Activated naive CD8-positive, alpha-beta T cell treated with anti-CD3 and anti-CD28 coated beads for 36 hours (primary cell): ENCODE results near the gene MAPK8IP1. TPM values are rescaled to one million over a fixed set of nuclear protein-coding genes. Genes with fewer than 3 reads are reported as not detected.

Experiments
- DNase-seq: peaks from one replicate; pipeline ENCODE4 v3.0.0; 2021
- H3K27ac Mint-ChIP-seq: one replicate; pipeline ENCODE4 v1.8.0; 2022; ENCODE audit warnings: mild to moderate bottlenecking, moderate library complexity, mixed read lengths
- H3K27me3 Mint-ChIP-seq: one replicate; pipeline ENCODE4 v1.8.0; 2022; ENCODE audit warnings: mild to moderate bottlenecking, mixed read lengths
- H3K36me3 Mint-ChIP-seq: one replicate; pipeline ENCODE4 v1.8.0; 2021; ENCODE audit warnings: mild to moderate bottlenecking, mixed read lengths
- H3K4me1 Mint-ChIP-seq: one replicate; pipeline ENCODE4 v1.8.0; 2021; ENCODE audit warnings: mixed read lengths
- H3K4me3 Mint-ChIP-seq: one replicate; pipeline ENCODE4 v1.8.0; 2022; ENCODE audit warnings: mild to moderate bottlenecking, moderate library complexity, mixed read lengths
- H3K9me3 Mint-ChIP-seq: one replicate; pipeline ENCODE4 v1.8.0; 2022; ENCODE audit warnings: mixed read lengths
- total RNA-seq, 2 experiments: library from RNA; stranded (reverse); gene quantifications; one replicate each; pipeline ENCODE4 v1.2.3, GENCODE V29; 2021

Gene MAPK8IP1
- total RNA-seq, 2 experiments from 2014 or later, result 0.54 to 0.56 TPM

DNA sequence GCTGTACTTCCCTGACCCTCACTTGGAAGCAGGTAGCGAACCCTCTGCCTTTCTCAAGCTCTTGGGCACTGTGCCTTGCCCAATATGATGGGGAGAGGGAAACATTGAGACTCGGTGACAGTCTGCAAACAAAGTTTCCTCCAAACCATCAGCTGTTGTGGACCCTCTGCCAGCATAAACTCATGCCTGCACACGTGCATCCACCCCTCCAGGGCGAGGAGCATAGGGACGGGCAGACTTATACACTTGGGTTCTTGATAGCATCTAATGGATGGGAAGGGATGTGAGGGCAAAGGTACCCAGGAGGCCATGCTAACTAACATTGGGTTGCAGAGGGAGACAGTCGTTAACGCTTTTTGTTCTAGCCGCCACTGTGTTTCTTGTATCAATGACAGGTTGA lies 8.2 kb upstream of the MAPK8IP1 start:
- H3K9me3 Mint-ChIP-seq, result no peaks in the 10 kb centered on the region
- no peak for DNase-seq
- no peak overlapping the region for H3K4me3 Mint-ChIP-seq

DNA sequence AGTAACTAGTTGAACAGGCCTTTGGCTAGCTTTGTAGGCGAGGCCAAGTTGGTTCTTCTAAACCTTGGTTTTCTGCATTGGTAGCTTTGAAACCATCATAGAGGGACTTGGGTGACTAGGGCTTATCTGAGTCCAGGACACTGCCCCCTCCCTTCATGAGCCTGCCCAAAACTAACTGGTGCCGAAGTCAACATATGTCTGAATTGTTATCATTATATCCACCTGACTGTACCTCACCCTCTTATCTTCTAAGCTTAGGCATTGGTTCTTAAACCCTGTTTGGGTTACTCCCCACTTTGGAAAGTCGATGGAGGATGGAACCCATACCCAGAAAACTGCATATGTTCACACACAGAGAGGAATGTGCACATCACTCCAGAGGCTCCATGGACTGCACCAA lies 7.6 kb upstream of the MAPK8IP1 start:
- no peak overlapping the region for H3K27ac Mint-ChIP-seq
- DNase-seq, result no peak
- H3K4me3 Mint-ChIP-seq, result no peak overlapping the region
- no peaks in the 10 kb centered on the region for H3K9me3 Mint-ChIP-seq
- H3K36me3 Mint-ChIP-seq, result peaks cover 13% of the 10 kb centered on the region
- no peaks in the 10 kb centered on the region for H3K27me3 Mint-ChIP-seq
- H3K4me1 Mint-ChIP-seq, result no peaks in the 10 kb centered on the region

More for the DNA sequence above, 8.2 kb upstream of the MAPK8IP1 start:
- Mint-ChIP-seq H3K36me3 (peaks cover 10% of the 10 kb centered on the region), H3K4me1 (no peaks in the 10 kb centered on the region), H3K27ac (no peak overlapping the region), H3K27me3 (no peaks in the 10 kb centered on the region)

DNA sequence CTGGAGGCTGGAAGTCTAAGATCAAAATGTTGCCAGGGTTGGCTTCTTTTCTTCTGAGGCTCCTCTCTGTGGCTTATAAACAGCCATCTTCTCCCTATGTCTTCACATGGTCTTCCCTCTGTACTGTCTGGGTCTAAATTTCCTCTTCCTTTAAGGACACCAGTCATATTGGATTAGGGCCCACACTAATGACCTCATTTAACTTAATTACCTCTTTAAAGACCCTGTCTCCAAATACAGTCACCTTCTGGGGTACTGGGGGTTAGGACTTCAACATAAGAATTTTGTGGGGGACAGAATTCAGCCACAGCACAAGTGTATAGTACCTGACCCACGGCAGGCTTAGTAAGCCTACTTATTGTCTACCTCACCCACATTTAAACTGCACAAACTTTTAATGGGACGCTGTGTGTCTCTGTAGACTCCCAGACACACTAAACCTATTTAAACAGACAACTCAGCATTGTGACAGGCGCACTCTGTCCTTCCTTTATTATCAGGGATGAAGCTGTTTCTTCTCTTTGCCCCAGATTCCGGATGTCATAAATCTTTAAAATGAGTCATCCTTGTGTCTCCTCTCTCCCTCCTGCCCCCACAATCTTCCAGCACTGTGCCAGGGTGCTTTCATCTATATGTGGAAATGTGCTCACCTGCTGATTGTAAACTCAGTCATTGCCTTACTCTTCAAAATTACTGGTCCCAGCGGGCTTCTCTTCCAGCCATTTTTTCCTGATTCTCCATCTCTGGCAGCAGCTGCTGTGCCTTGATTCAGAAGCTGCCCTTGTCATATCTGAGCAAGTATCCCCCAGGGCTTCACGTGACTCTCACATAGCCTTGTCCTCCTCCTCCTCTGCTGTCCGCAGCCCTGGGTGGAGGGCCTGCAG lies 5.4 kb upstream of the MAPK8IP1 start:
- H3K27me3 Mint-ChIP-seq, result no peaks in the 10 kb centered on the region
- H3K4me3 Mint-ChIP-seq, result no peak overlapping the region
- DNase-seq, result no peak
- no peaks in the 10 kb centered on the region for H3K9me3 Mint-ChIP-seq
- peaks cover 5% of the 10 kb centered on the region for H3K4me1 Mint-ChIP-seq
- no peak overlapping the region for H3K27ac Mint-ChIP-seq
- H3K36me3 Mint-ChIP-seq, result peaks cover 9% of the 10 kb centered on the region

DNA sequence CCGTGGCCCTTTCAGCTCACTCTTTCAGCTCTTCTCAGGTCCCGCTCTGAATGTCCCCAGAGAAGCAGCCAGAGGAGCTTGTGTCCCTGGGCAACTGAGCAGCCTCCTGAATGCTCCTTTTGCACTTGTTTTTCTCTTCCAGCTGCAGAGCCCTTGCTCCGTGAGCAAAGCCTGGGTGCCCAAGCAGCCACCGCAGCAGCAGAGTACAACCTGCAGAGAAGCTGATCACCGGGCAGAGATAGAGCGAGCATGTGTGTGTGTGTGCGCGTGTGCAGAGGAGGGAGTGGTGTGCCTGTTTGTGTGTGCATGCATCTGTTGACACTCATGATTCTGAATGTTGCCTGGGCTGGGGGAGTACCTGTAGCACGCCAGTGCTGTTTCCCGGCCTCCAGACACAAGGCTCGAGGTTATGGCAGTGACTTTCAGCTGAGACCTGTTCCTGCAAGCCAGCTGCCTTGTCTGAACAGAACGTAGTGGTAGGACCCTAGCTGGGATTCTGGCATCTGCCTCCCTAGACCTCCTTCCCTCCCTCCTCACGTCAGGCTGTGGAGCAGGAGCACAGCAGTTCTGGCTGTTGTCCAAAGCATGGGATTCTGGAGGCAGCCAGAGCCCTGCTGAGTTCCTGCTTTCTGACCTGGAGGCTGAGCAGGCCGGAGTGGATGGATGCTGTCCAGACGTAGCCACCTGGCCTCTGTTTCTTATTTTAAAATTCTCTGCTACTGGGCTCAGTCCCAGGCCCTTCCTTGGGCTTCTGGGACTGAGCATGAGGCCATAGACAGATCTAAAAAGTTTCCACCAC lies 4.5 kb upstream of the MAPK8IP1 start:
- Mint-ChIP-seq H3K9me3 (no peaks in the 10 kb centered on the region), H3K4me3 (no peak overlapping the region), H3K27me3 (no peaks in the 10 kb centered on the region), H3K27ac (no peak overlapping the region), H3K4me1 (peaks cover 7% of the 10 kb centered on the region), H3K36me3 (peaks cover 9% of the 10 kb centered on the region)
- no peak for DNase-seq

DNA sequence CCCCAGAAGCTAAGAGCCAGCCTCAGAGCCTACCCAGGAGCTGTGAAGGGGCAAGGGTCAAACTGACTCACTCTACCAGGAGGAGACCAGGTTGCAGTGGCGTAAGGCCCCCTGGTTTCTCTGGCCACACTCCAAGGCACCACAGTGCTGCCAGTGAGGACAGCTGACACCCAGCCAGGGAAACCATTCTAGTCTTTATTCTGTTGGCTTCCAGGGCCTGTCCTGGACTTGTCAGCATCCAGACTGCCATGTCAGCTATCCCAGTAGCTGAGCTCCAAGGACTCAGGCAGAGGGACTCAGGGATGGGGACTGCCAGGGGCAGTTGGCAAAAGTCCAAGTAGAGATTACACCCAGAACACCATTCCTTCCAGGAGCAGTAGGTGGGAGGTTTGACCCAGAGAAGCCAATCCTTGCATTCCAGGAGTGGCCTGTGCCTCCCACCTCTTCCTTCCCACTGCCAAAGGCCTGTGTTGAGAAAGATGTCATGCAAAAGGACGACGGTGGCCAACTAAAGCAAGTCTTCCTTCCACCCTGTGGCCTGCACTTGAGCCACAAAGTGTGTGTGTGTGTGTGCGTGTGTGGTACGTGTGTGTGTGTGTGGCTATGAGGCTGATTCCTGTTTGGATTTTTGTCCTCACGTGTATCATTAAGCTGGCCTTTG lies 3.6 kb upstream of the MAPK8IP1 start:
- Mint-ChIP-seq H3K4me3 (no peak overlapping the region), H3K27ac (no peak overlapping the region), H3K36me3 (peaks cover 9% of the 10 kb centered on the region), H3K4me1 (peaks cover 7% of the 10 kb centered on the region), H3K9me3 (no peaks in the 10 kb centered on the region), H3K27me3 (no peaks in the 10 kb centered on the region)
- no peak for DNase-seq

DNA sequence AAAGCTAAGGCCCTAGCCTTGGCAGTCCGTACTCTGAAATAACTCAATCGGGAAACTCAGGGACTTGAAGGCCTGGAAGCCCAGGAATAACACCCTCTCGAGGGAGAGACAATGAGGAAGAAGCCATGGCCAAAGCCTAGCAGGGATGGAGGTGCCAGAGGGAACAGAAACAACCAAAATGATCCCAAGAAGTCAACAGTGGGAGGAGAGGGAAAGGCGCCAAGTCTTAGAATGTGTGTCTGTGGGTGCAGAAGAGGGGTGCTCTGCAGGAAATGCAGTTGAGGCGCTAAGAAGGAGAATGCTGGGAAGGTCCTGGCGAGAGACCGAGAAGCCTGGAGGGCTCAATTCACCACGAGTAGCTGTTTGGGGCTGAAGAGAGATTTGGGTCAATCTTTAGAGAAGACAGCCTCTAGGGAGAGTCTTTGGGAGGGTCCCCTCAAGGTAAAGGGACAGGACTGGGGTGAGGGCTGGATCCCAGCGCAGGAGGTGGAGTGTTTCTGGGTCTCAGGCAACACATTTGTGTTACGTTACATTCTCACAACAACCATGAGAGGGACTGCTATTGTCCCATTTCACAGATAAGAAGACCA lies 760 bp upstream of the MAPK8IP1 start:
- H3K4me1 Mint-ChIP-seq, result peaks cover 7% of the 10 kb centered on the region

DNA sequence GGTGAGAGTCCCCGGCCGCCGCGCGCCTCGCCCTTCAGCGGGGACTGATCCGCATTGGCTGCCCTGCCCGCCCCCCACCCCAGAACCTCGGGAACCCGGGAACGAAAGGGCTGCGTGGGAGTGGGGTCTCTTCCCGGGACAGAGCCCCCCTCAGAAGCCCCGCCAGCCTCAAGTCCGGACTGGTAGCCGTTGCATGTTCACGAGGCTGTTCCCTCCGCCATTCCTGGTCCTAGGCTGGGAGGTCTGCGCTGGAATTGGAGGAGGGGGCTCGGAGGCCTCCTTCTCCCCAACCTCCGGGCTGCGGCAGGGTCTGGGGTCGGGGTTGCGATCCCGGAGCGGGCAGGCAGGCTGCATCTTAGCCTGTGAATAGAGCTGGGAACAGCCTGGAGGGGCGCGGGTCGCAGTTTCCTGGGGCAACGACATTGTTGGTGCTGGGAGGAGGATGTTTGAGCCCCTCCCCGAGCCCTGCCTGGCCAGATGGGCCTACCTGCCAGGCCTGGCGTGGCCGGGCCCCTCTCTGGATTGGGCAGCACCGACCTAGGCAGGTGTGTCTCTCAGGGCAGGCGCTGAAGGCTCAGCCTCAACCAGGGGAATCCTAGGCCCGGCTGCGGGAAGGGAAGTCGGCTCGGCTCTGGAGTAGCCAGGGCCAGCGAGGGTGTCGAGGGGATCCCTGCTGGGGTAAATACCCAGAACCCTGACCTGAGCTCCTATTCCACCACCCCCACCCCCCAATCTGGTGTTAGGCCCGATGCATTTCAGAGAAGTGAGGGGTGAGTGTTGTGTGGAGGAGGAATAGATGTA lies 670 bp downstream of the MAPK8IP1 start:
- Mint-ChIP-seq H3K27ac (no peak overlapping the region), H3K4me1 (peaks cover 7% of the 10 kb centered on the region), H3K36me3 (peaks cover 6% of the 10 kb centered on the region), H3K4me3 (no peak overlapping the region), H3K27me3 (peaks cover 3% of the 10 kb centered on the region), H3K9me3 (no peaks in the 10 kb centered on the region)
- DNase-seq, result no peak

More for the DNA sequence above, 760 bp upstream of the MAPK8IP1 start:
- peak overlapping the region; percentile 74 for H3K4me3 Mint-ChIP-seq
- no peak overlapping the region for H3K27ac Mint-ChIP-seq
- DNase-seq, result no peak
- no peaks in the 10 kb centered on the region for H3K9me3 Mint-ChIP-seq
- H3K36me3 Mint-ChIP-seq, result peaks cover 6% of the 10 kb centered on the region
- H3K27me3 Mint-ChIP-seq, result no peaks in the 10 kb centered on the region

DNA sequence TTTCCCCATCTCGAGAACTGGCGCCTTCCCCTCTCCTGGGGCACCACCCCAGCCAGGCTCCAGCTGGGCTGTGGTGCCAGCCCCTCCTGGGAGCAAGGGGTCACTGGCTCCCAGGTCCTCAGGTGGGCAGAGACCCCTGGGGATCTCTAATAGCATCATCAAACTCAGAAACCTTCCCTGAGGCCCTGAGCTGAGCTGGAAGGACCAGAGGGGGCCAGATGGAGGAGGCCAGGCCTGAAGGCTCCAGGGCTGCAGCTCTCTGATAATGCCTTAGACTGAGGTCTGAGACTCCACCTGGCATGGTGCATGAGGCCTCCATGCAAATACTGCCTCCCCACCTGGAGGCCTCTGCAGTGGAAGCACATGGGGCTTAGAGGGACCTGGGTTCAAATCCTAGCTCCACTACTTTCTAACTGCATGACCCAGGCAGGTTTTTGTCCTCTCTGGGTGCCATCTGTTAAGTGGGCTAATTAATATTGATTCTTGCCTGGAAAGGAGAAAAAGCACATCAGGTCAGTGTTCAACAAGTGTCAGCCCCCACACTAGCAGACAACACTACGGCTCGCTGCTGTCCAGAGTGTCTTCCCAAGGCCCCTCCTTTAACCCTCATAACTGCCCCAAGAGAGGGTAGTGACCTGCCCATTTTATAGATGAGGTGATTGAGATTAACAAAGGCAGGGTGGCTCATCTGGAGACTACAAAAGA lies 1.5 kb downstream of the MAPK8IP1 start:
- Mint-ChIP-seq H3K36me3 (peaks cover 6% of the 10 kb centered on the region), H3K27me3 (peaks cover 3% of the 10 kb centered on the region), H3K9me3 (no peaks in the 10 kb centered on the region), H3K27ac (no peak overlapping the region), H3K4me1 (peaks cover 7% of the 10 kb centered on the region), H3K4me3 (no peak overlapping the region)
- no peak for DNase-seq

DNA sequence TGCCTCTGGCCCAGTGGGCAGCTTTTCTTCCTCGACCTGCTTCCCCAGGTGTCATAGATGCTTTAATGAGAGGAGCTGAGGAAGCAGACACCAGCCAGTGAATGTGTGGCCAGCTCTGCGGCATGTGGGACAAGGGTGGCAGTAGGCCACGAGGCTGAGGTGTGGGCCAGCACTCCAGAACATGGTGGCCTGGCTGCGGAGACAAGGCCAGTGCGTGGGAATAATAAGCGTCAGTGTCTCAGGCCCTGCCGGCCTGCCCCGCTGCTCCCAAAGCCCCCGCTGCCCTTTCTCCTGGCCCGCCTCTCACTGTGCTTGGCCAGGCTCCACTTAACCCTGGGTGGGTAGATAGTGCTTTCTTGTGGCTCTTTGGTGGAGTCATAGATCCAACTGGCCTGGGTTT lies 2.1 kb downstream of the MAPK8IP1 start:
- Mint-ChIP-seq H3K9me3 (no peaks in the 10 kb centered on the region), H3K36me3 (no peaks in the 10 kb centered on the region), H3K27ac (no peak overlapping the region)

DNA sequence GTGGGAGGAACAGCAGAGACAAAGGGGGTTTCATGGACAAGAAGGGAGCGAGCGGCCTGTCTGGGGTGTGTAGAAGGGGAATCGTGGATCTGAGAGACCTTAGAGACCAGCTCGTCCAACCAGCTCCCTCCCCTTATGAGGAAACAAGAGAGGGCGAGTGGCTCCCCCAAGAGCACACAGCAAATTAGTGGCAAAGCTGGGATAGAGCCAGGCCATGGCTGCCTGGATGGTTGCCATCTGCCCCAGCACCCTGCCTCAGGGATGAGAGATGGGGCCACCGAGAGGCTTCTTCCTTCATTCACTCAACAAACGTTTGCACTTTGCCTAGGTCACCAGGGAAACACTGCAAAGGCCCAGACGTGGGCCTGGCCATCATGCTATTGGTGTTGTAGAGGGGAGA lies 4.1 kb downstream of the MAPK8IP1 start:
- Mint-ChIP-seq H3K9me3 (no peaks in the 10 kb centered on the region), H3K27ac (no peak overlapping the region), H3K4me3 (no peak overlapping the region), H3K36me3 (no peaks in the 10 kb centered on the region), H3K27me3 (peaks cover 16% of the 10 kb centered on the region), H3K4me1 (peaks cover 7% of the 10 kb centered on the region)
- no peak for DNase-seq

More for the DNA sequence above, 2.1 kb downstream of the MAPK8IP1 start:
- peaks cover 7% of the 10 kb centered on the region for H3K4me1 Mint-ChIP-seq
- H3K4me3 Mint-ChIP-seq, result no peak overlapping the region
- H3K27me3 Mint-ChIP-seq, result peaks cover 3% of the 10 kb centered on the region
- DNase-seq, result no peak

DNA sequence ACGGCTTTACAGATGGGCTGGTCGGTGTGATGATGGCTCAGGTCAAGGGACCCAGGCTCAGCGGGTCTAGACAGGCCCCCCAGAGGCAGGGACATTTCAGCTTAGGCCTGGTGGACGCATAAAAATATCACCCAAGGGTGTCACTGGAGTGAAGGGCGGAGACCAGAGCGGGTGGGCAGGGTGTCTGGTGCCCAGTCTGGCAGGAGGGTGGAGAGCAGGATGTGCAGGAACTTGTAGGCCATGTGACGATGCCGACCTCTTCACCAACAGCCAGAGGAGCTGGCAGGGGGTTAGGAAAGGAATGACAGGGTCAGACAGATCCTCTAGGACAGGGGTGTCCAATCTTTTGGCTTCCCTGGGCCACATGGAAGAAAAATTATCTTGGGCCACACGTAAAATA lies 4.5 kb downstream of the MAPK8IP1 start:
- Mint-ChIP-seq H3K27ac (no peak overlapping the region), H3K4me3 (no peak overlapping the region), H3K27me3 (peaks cover 21% of the 10 kb centered on the region), H3K9me3 (no peaks in the 10 kb centered on the region), H3K36me3 (no peaks in the 10 kb centered on the region), H3K4me1 (peaks cover 3% of the 10 kb centered on the region)
- DNase-seq, result no peak

DNA sequence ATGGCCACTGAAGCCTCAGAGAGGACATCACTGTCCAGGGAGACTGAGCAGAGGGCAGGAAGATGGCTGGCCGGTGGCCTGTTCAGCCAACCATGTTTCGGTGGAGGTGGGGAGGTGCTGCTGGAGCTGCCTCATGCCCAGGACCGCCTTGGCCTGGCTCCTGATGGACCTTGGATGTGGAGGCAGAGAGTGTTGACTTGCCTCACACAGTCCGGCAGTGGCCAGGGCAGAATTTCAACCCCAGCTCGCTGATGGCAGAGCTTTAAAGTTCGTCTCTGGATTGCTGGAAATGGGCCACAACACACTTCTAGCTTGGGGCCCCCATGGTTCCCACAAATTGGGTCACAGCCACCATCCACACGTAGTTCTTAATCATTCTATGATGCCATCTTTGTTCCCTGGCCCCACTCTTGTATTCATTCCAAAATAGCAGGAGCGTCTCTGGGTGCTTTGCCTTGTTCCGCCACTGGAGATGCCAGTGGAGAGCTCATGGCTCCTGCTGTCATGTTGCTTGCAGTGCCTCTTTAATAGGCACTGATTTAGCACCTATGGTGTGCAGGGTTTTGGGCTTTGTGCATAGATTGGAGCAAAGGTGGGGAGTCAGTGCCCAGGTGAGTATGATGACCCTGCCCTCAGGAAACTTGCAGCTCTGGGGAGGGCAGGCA lies 5.6 kb downstream of the MAPK8IP1 start:
- no peak overlapping the region for H3K4me3 Mint-ChIP-seq
- DNase-seq, result no peak
- no peaks in the 10 kb centered on the region for H3K36me3 Mint-ChIP-seq
- peaks cover 28% of the 10 kb centered on the region for H3K27me3 Mint-ChIP-seq
- no peaks in the 10 kb centered on the region for H3K9me3 Mint-ChIP-seq
- no peaks in the 10 kb centered on the region for H3K4me1 Mint-ChIP-seq
- H3K27ac Mint-ChIP-seq, result no peak overlapping the region

DNA sequence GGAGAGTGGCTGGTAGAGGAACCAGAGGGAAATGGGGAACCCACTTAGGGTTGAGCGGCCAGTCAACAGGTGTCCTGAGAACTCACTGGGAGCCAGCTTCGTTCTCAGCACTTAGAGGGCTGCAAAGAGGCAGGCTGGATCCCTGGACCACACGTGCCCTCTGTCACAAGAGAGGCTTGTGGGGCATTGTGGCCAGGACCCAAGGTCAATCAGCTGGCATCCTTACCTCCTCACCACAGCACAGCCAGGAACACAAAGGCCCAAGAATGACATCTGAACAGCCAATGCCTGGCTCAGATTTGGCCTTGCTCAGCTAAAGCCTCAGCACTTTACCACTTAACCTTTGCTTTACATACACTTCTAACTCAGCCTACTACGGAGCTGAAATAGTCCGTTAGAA lies 7.4 kb downstream of the MAPK8IP1 start:
- no peaks in the 10 kb centered on the region for H3K4me1 Mint-ChIP-seq
- H3K9me3 Mint-ChIP-seq, result no peaks in the 10 kb centered on the region
- no peak overlapping the region for H3K27ac Mint-ChIP-seq

More for the DNA sequence above, 7.4 kb downstream of the MAPK8IP1 start:
- no peaks in the 10 kb centered on the region for H3K36me3 Mint-ChIP-seq
- DNase-seq, result no peak
- no peak overlapping the region for H3K4me3 Mint-ChIP-seq
- H3K27me3 Mint-ChIP-seq, result peaks cover 34% of the 10 kb centered on the region
